ENCODE measurements around the gene CTIF. TPM values are rescaled to one million over a fixed set of nuclear protein-coding genes. Genes with fewer than 3 reads are reported as not detected.

The CTIF gene
- total and polyA plus RNA-seq, 2 experiments from 2014 or later: 8.6 to 14.4 TPM

DNA sequence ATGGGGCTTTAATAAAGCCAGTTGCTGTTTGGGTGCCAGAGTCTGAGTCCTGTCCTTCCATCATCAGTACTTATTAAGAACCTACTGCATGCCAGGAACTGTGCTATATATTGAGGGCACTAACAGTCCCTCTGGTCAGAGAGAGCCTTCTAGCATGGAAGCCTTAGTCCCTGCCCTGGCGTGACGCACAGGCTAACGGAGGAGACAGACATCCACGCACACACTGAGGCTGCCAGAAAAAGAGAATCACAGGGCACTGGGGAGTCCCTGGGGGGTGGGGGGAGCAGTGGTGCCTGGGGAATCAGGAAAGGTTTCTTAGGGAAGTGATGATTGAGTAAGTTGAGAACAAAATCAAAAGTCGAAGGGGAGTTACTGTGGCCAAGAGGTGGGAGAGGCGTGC is 31.5 kb downstream of the CTIF start:
- H3K4me3 Mint-ChIP-seq: no peak overlapping the region
- Histone ChIP-seq H2AFZ (no peak overlapping the region), H3K4me2 (no peak overlapping the region), H3K27me3 (ENCODE audit: insufficient read depth) (no peaks in the 10 kb centered on the region), H3K36me3 (ENCODE audit: insufficient read depth) (no peaks in the 10 kb centered on the region), H3K4me1 (ENCODE audit: insufficient read depth) (no peaks in the 10 kb centered on the region), H3K9me2 (ENCODE audit: insufficient read depth) (no peaks in the 10 kb centered on the region), H3K27ac (ENCODE audit: low read depth) (no peak overlapping the region), H3F3A (replicated peaks; ENCODE audit: low read depth) (no peaks in the 10 kb centered on the region), H4K20me1 (replicated peaks; ENCODE audit: insufficient read depth) (0 out of 2 replicates have a peak, but pooled peaks cover 7% of the 10 kb centered on the region), H3K4me3 (no peak overlapping the region), H3K79me2 (replicated peaks; ENCODE audit: insufficient read depth) (peaks cover 42% of the 10 kb centered on the region)
- DNase-seq (ENCODE audit: low spot score): no peak
- peaks cover 9% of the 10 kb centered on the region; the same call in 2 of the 3 replicates for H3K9me3 Mint-ChIP-seq
- peaks cover 8% of the 10 kb centered on the region for H3K27me3 Mint-ChIP-seq (ENCODE audit: insufficient read depth, low read depth, poor library complexity)
- no peak for TF ChIP-seq STAT1 (IDR thresholded peaks at IDR 0.05; ENCODE audit: unreplicated experiment)
- no peak for TF ChIP-seq ZNF331 (CRISPR knock-in tag; IDR thresholded peaks at IDR 0.05; ENCODE audit: low read depth)
- TF ChIP-seq, protein P1, sequence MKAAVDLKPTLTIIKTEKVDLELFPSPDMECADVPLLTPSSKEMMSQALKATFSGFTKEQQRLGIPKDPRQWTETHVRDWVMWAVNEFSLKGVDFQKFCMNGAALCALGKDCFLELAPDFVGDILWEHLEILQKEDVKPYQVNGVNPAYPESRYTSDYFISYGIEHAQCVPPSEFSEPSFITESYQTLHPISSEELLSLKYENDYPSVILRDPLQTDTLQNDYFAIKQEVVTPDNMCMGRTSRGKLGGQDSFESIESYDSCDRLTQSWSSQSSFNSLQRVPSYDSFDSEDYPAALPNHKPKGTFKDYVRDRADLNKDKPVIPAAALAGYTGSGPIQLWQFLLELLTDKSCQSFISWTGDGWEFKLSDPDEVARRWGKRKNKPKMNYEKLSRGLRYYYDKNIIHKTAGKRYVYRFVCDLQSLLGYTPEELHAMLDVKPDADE (IDR thresholded peaks at IDR 0.05): no peak
- TF ChIP-seq, protein P2, sequence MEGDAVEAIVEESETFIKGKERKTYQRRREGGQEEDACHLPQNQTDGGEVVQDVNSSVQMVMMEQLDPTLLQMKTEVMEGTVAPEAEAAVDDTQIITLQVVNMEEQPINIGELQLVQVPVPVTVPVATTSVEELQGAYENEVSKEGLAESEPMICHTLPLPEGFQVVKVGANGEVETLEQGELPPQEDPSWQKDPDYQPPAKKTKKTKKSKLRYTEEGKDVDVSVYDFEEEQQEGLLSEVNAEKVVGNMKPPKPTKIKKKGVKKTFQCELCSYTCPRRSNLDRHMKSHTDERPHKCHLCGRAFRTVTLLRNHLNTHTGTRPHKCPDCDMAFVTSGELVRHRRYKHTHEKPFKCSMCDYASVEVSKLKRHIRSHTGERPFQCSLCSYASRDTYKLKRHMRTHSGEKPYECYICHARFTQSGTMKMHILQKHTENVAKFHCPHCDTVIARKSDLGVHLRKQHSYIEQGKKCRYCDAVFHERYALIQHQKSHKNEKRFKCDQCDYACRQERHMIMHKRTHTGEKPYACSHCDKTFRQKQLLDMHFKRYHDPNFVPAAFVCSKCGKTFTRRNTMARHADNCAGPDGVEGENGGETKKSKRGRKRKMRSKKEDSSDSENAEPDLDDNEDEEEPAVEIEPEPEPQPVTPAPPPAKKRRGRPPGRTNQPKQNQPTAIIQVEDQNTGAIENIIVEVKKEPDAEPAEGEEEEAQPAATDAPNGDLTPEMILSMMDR (conservative IDR thresholded peaks at IDR 0.05; ENCODE audit: low read depth in 2 of 2): no peak
- peaks cover 17% of the 10 kb centered on the region for H3K4me1 Mint-ChIP-seq
- H3K36me3 Mint-ChIP-seq (ENCODE audit: low read depth): peaks cover 16% of the 10 kb centered on the region
- H3K27ac Mint-ChIP-seq: no peak overlapping the region
- ATAC-seq: no peak

DNA sequence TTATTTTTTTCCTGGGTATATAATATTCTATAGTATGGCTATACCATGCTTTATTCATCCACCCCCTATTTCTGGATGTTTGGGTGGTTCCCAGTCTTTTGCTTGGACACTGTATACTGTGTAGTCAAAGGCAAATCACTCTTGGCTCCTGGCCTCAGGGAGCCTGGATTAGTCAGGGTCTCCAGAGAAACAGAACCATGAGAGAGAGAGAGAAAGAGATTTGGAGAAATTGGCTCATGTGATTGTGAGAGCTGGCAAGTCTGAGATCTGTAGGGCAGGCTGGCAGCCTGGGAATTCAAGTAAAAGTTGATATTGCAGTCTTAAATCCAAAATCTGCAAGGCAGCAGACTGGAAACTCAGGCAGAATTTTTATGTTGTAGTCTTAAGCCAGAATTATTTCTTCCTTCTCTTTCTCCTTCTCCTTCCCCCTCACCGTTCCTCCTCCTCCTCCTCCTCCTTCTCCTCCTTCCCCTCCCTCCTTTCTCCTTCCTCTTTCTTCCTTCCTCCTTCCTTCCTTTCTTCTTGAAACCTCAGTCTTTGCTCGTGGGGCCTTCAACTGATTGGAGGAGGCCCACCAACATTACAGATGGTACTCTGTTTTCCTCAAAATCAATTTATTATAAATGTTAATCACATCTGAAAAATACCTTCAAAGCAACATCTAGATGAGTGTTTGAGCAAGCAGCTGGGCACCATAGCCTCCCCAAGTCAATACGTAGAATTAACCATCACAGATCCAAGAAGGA is 33.0 kb downstream of the CTIF start:
- H2AFZ ChIP-seq: no peak overlapping the region
- Mint-ChIP-seq H3K4me3 (no peak overlapping the region), H3K36me3 (ENCODE audit: low read depth) (peaks cover 16% of the 10 kb centered on the region), H3K27me3 (ENCODE audit: insufficient read depth, low read depth, poor library complexity) (peaks cover 10% of the 10 kb centered on the region), H3K4me1 (peaks cover 20% of the 10 kb centered on the region), H3K27ac (no peak overlapping the region), H3K9me3 (peaks cover 9% of the 10 kb centered on the region; the same call in 2 of the 3 replicates)
- H4K20me1 ChIP-seq (replicated peaks; ENCODE audit: insufficient read depth): 0 out of 2 replicates have a peak, but pooled peaks cover 7% of the 10 kb centered on the region
- no peaks in the 10 kb centered on the region for H3K4me1 ChIP-seq (ENCODE audit: insufficient read depth)
- no peak for DNase-seq (ENCODE audit: low spot score)
- no peaks in the 10 kb centered on the region for H3K9me2 ChIP-seq (ENCODE audit: insufficient read depth)
- H3F3A ChIP-seq (replicated peaks; ENCODE audit: low read depth): no peaks in the 10 kb centered on the region
- peaks cover 30% of the 10 kb centered on the region for H3K79me2 ChIP-seq (replicated peaks; ENCODE audit: insufficient read depth)
- no peak overlapping the region for H3K27ac ChIP-seq (ENCODE audit: low read depth)
- H3K27me3 ChIP-seq (ENCODE audit: insufficient read depth): no peaks in the 10 kb centered on the region
- no peaks in the 10 kb centered on the region for H3K36me3 ChIP-seq (ENCODE audit: insufficient read depth)
- ATAC-seq: no peak
- H3K4me3 ChIP-seq: no peak overlapping the region
- H3K4me2 ChIP-seq: no peak overlapping the region
- TF ChIP-seq ZNF114 (CRISPR knock-in tag; IDR thresholded peaks at IDR 0.05) (no peak), POLR2AphosphoS5 (IDR thresholded peaks at IDR 0.05; ENCODE audit: low read depth) (no peak), ZNF331 (CRISPR knock-in tag; IDR thresholded peaks at IDR 0.05; ENCODE audit: low read depth) (no peak), EZH2 (IDR thresholded peaks at IDR 0.05; ENCODE audit: low read depth, unreplicated experiment) (no peak), ZNF462 (CRISPR knock-in tag; IDR thresholded peaks at IDR 0.05) (no peak), STAT1 (IDR thresholded peaks at IDR 0.05; ENCODE audit: unreplicated experiment) (no peak)
- TF ChIP-seq, protein P2 (conservative IDR thresholded peaks at IDR 0.05; ENCODE audit: low read depth in 2 of 2): no peak
